MG63 (cell line): Measurements from ENCODE around the gene PTPN13. TPM values are rescaled to one million over a fixed set of nuclear protein-coding genes. Genes with fewer than 3 reads are reported as not detected.

Experiments
- DNase-seq: peaks from one replicate; pipeline ENCODE4 v3.0.0-alpha.2; 2020
- H3K27me3 ChIP-seq: fragments of 250-450 bp; sonication (Bioruptor Pico); 2 replicates; pipeline ENCODE4 v1.5.1; 2020; ENCODE audit warnings: mild to moderate bottlenecking, moderate library complexity
- H3K36me3 ChIP-seq: fragments of 250-450 bp; sonication (Bioruptor Pico); 2 replicates; pipeline ENCODE4 v1.5.1; 2020; ENCODE audit warnings: mild to moderate bottlenecking, moderate library complexity
- H3K4me3 ChIP-seq: fragments of 250-450 bp; sonication (Bioruptor Pico); 2 replicates; pipeline ENCODE4 v1.5.1; 2020; ENCODE audit warnings: mild to moderate bottlenecking, moderate library complexity
- H3K9me3 ChIP-seq: fragments of 250-450 bp; sonication (Bioruptor Pico); 2 replicates; pipeline ENCODE4 v1.5.1; 2020; ENCODE audit warnings: mild to moderate bottlenecking, moderate library complexity
- total RNA-seq: library from RNA; depleted of rRNA; stranded (reverse); fragments of >200 nt; shearing (Covaris generic); gene quantifications from 2 replicates; pipeline ENCODE4 v1.2.3, GENCODE V29; 2014; ENCODE audit warnings: low replicate concordance; rRNA removed

PTPN13 gene, protein sequence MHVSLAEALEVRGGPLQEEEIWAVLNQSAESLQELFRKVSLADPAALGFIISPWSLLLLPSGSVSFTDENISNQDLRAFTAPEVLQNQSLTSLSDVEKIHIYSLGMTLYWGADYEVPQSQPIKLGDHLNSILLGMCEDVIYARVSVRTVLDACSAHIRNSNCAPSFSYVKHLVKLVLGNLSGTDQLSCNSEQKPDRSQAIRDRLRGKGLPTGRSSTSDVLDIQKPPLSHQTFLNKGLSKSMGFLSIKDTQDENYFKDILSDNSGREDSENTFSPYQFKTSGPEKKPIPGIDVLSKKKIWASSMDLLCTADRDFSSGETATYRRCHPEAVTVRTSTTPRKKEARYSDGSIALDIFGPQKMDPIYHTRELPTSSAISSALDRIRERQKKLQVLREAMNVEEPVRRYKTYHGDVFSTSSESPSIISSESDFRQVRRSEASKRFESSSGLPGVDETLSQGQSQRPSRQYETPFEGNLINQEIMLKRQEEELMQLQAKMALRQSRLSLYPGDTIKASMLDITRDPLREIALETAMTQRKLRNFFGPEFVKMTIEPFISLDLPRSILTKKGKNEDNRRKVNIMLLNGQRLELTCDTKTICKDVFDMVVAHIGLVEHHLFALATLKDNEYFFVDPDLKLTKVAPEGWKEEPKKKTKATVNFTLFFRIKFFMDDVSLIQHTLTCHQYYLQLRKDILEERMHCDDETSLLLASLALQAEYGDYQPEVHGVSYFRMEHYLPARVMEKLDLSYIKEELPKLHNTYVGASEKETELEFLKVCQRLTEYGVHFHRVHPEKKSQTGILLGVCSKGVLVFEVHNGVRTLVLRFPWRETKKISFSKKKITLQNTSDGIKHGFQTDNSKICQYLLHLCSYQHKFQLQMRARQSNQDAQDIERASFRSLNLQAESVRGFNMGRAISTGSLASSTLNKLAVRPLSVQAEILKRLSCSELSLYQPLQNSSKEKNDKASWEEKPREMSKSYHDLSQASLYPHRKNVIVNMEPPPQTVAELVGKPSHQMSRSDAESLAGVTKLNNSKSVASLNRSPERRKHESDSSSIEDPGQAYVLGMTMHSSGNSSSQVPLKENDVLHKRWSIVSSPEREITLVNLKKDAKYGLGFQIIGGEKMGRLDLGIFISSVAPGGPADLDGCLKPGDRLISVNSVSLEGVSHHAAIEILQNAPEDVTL (N-terminal part only)
- total RNA-seq = 5.5 and 5.6 TPM in 2 replicates

DNA sequence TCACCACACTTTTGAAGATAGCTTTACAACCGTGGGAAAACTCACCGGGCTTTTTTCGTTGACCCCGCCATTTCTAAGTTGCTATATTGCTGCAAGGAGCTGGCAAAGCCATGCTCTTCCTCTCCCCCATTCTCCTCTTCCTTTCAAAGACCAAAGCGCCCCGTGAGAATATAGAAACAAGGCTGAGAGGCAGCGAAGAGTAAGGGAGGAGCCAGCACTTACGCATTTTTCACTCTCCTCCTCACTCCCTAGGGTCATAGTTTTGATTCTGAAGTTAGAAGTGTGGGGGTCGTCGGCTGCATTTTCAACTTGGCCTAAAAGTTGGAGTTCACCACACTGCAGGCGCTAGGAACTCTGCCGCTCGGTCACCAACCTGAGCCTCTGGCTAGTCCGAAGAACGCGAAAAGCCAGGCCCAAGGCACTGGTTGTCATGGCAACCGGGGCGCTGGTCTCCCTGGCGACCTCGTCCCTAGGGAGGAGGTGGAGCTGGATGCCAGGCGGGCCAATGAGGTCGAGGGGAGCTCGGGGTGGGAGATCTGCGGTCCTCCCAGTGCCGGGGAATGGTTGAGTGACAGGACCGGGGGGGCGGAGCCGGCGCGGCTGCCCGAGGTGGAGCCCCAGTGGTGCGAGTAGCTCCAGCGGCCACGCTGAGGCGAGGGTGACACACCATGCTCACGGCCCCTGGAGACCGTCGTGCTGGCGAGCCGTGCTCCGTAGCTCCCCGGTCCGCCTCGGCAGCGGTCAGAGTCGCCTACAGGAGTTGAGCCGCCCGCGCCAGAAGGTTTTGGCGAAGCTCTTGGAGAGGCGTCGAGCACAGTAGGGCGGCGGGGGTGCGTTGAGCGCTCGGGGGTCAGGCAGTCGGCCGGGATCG is at the start of gene PTPN13:
PTPN13 (plus strand) TSS at position 628 of the 871 bp plus-strand sequence. CDS start 40,942 bp downstream, outside the sequence.
- H3K36me3 ChIP-seq = no peaks in the 10 kb centered on the region
- H3K9me3 ChIP-seq = no peaks in the 10 kb centered on the region
- peak within 1 kb of the TSS; percentile 67 for H3K4me3 ChIP-seq
- no peaks in the 10 kb centered on the region for H3K27me3 ChIP-seq
- DNase-seq = peak; percentile 96

GRCh38 chr4:86547140-86547539 is 47.0 kb upstream of the PTPN13 start:
- Histone ChIP-seq H3K9me3 (no peaks in the 10 kb centered on the region), H3K27me3 (no peaks in the 10 kb centered on the region), H3K4me3 (no peak overlapping the region), H3K36me3 (no peaks in the 10 kb centered on the region)
- DNase-seq = no peak

- DNase-seq = no peak
- no peaks in the 10 kb centered on the region for H3K36me3 ChIP-seq
Observed at GRCh38 chr4:86549163-86549788, 44.8 kb upstream of the PTPN13 start.

DNA sequence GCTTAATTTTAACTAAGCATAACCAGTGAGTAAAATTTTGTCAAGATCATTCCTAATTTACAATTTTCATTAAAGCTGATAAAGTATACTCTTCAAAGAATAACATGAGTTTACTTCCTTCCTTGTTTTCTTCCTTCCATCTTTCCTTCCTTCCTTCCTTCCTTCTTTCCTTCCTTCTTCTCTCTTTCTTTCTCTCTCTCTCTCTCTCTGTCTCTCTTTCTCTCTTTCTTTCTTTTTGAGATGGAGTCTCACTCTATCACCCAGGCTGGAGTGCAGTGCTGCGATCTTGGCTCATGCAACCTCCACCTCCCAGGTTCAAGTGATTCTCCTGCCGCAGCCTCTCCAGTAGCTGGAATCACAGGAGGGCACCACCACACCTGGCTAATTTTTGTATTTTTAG is 42.7 kb upstream of the PTPN13 start:
- H3K4me3 ChIP-seq = no peak overlapping the region
- DNase-seq = no peak
- H3K27me3 ChIP-seq = no peaks in the 10 kb centered on the region
- no peaks in the 10 kb centered on the region for H3K36me3 ChIP-seq
- H3K9me3 ChIP-seq = no peaks in the 10 kb centered on the region

More at GRCh38 chr4:86549163-86549788, 44.8 kb upstream of the PTPN13 start:
- Histone ChIP-seq H3K9me3 (no peaks in the 10 kb centered on the region), H3K27me3 (no peaks in the 10 kb centered on the region), H3K4me3 (no peak overlapping the region)

DNA sequence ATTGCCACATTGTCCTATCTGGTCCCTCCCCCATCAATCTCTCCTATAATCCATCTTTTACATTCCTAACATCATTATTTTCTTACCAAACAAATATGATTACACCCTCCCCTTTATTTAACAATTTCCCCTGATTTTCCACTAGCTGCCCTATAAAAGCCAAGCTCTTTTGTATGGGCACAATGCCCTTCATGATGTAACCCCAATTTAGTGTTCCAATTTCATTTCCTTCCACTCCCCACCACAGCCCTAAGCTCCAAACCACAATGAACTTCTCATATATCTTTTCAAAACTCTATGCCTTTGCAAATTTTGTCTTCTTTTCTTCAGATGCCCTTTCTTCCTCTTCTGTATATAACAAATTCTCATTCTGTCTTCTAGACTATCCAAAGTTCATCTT is 39.5 kb upstream of the PTPN13 start:
- DNase-seq = no peak
- H3K36me3 ChIP-seq = no peaks in the 10 kb centered on the region

GRCh38 chr4:86556791-86557415 is 37.2 kb upstream of the PTPN13 start:
- no peak overlapping the region for H3K4me3 ChIP-seq
- no peaks in the 10 kb centered on the region for H3K9me3 ChIP-seq
- H3K36me3 ChIP-seq = no peaks in the 10 kb centered on the region
- DNase-seq = no peak
- H3K27me3 ChIP-seq = no peaks in the 10 kb centered on the region

More for the DNA sequence above, 39.5 kb upstream of the PTPN13 start:
- Histone ChIP-seq H3K27me3 (no peaks in the 10 kb centered on the region), H3K4me3 (no peak overlapping the region), H3K9me3 (no peaks in the 10 kb centered on the region)

DNA sequence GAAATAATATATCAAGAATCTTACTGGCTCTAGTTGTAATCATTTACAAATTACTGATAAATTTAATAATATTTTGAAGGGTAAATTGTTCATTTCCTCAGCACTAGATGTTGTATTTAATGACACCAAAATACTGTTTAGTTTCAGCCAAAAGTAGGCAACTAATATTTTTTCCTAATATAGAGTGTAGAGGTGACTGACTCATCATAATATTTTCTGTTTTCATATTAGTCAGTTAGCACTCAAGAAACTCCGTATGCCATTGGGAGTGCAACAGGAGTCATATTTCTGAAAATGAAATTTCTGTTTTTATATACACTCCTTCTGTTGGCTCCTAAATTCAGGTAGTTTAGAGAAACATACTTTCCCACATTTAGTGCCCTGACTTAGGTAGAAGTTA is 36.6 kb upstream of the PTPN13 start:
- Histone ChIP-seq H3K4me3 (no peak overlapping the region), H3K36me3 (no peaks in the 10 kb centered on the region), H3K27me3 (no peaks in the 10 kb centered on the region), H3K9me3 (no peaks in the 10 kb centered on the region)
- DNase-seq = no peak

DNA sequence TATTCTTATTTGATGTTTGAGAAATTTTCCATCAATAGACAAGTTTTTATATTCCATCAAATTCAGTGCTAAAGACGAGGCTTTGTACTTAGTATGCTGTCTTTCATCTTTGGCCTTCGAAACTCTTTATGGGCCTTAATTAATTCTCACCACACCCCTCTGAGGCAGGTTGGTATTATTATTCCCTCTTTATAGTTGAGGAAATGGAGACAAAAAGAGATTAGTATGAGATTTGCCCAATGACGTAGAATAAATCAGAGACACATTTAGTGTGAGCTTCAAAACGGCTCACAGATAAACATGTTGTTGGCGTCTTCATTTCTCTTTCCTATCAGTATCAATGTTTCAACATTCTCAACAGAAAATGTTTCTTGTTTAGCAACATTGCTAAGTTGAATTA is 35.9 kb upstream of the PTPN13 start:
- DNase-seq = no peak
- no peaks in the 10 kb centered on the region for H3K9me3 ChIP-seq
- H3K27me3 ChIP-seq = no peaks in the 10 kb centered on the region
- H3K36me3 ChIP-seq = no peaks in the 10 kb centered on the region
- no peak overlapping the region for H3K4me3 ChIP-seq

DNA sequence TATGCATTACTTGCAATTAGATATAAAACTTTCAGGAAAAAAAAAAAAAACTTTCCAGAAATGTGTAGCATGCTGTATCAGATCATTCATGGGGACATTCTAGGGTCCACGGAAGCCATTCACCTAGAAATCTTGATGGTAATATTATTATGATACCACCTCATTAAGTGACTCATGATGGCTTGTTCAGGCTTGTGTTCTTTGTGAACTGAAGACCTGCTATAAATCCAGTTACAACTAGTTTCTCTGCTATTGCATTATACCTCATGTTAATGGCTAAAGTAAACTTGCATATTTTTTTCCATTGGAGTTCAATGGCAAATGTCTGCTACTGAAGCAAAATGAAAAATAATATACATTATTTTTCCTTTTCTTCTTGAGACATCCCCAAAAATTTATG is 35.3 kb upstream of the PTPN13 start:
- H3K9me3 ChIP-seq = no peaks in the 10 kb centered on the region
- no peak for DNase-seq

GRCh38 chr4:86560447-86560846 is 33.7 kb upstream of the PTPN13 start:
- no peak for DNase-seq
- no peaks in the 10 kb centered on the region for H3K36me3 ChIP-seq
- no peaks in the 10 kb centered on the region for H3K9me3 ChIP-seq
- no peak overlapping the region for H3K4me3 ChIP-seq
- no peaks in the 10 kb centered on the region for H3K27me3 ChIP-seq

More for the DNA sequence above, 35.3 kb upstream of the PTPN13 start:
- Histone ChIP-seq H3K4me3 (no peak overlapping the region), H3K36me3 (no peaks in the 10 kb centered on the region), H3K27me3 (no peaks in the 10 kb centered on the region)

GRCh38 chr4:86561256-86561655 is 32.9 kb upstream of the PTPN13 start:
- H3K27me3 ChIP-seq = no peaks in the 10 kb centered on the region
- no peak overlapping the region for H3K4me3 ChIP-seq
- DNase-seq = no peak
- no peaks in the 10 kb centered on the region for H3K36me3 ChIP-seq
- no peaks in the 10 kb centered on the region for H3K9me3 ChIP-seq

DNA sequence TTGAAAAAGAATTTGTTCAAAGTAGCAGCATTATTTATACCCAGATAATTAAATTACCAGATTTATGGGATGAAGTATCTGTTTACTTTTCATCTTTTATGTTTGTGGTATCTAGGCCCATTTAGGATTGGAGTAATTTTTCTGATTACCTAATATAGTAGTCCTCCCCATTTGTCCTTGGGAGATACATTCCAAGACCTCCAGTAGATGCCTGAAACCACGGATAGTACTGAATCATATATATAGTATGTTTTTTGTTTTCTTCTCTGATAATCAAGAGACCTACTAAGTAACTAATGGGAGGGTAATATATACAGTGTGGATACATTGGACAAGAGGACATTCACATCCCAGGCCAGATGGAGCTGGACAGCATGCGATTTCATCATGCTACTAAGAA is 30.7 kb upstream of the PTPN13 start:
- DNase-seq = no peak
- Histone ChIP-seq H3K9me3 (no peaks in the 10 kb centered on the region), H3K36me3 (no peaks in the 10 kb centered on the region), H3K27me3 (no peaks in the 10 kb centered on the region), H3K4me3 (no peak overlapping the region)

DNA sequence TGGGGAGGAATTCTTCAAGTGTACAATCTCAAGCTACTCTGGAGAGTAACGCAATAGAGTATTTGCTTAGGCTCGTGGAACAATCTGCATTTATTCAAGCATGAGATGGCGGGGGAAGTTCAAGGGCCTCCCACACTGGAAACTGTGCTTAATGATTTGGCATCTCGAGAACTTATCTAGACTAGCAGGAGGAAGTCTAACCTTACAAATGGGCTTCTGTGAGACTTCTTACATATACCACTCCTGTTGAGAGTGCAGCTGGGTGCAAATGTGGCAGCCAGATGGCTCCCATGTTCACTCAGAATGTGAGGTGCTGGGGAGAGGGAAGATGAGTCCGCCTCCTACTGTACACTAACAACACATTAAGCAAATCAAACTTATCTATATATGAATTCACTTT is 29.3 kb upstream of the PTPN13 start:
- Histone ChIP-seq H3K27me3 (no peaks in the 10 kb centered on the region), H3K36me3 (no peaks in the 10 kb centered on the region), H3K4me3 (no peak overlapping the region), H3K9me3 (no peaks in the 10 kb centered on the region)
- no peak for DNase-seq

GRCh38 chr4:86565651-86566050 is 28.5 kb upstream of the PTPN13 start:
- Histone ChIP-seq H3K9me3 (no peaks in the 10 kb centered on the region), H3K4me3 (no peak overlapping the region)
- no peak for DNase-seq

GRCh38 chr4:86569103-86569870 is 24.8 kb upstream of the PTPN13 start:
- Histone ChIP-seq H3K4me3 (no peak overlapping the region), H3K36me3 (no peaks in the 10 kb centered on the region), H3K9me3 (no peaks in the 10 kb centered on the region), H3K27me3 (no peaks in the 10 kb centered on the region)
- DNase-seq = no peak

More at GRCh38 chr4:86565651-86566050, 28.5 kb upstream of the PTPN13 start:
- Histone ChIP-seq H3K36me3 (no peaks in the 10 kb centered on the region), H3K27me3 (no peaks in the 10 kb centered on the region)
